SK-N-MC (cell line): ENCODE results near the gene RPS6KL1.

Experiments used
- DNase-seq: peaks from one replicate; pipeline ENCODE4 v3.0.0-alpha.2; 2011; ENCODE audit warnings: low read depth, low spot score
- H3K27ac ChIP-seq: fragments of 200-600 bp; sonication (generic); 2 replicates; pipeline ENCODE4 v1.5.1; 2016; ENCODE audit warnings: mixed run types
- H3K36me3 ChIP-seq: fragments of 200-600 bp; sonication (generic); 2 replicates; pipeline ENCODE4 v1.6.1; 2017; ENCODE audit warnings: antibody characterized with exemption, low read length, mixed read lengths; ENCODE audit not compliant: insufficient read depth
- H3K4me3 ChIP-seq: fragments of 200-600 bp; sonication (generic); 2 replicates; pipeline ENCODE4 v1.5.1; 2016
- H3K9ac ChIP-seq: fragments of 200-600 bp; sonication (generic); 2 replicates; pipeline ENCODE4 v1.8.0; 2017; ENCODE audit warnings: mixed run types, mixed read lengths; ENCODE audit not compliant: insufficient read length
- H3K9me3 ChIP-seq: fragments of 200-600 bp; sonication (generic); 2 replicates; pipeline ENCODE4 v1.6.1; 2017; ENCODE audit warnings: low read depth, mild to moderate bottlenecking, antibody characterized with exemption, low read length, moderate library complexity, mixed read lengths
- EZH2 ChIP-seq: fragments of 200-600 bp; sonication (generic); IDR thresholded peaks from one replicate; pipeline ENCODE4 v1.6.1; 2017; ENCODE audit warnings: antibody characterized with exemption
- FOXP2 ChIP-seq: optimal IDR thresholded peaks from 2 replicates; pipeline ENCODE3; 2011; ENCODE audit warnings: mild to moderate bottlenecking, moderate library complexity; ENCODE audit not compliant: insufficient read depth; ENCODE audit errors: extremely low read length, control extremely low read depth
- POLR2AphosphoS5 ChIP-seq: IDR thresholded peaks from 2 replicates; pipeline ENCODE4 v1.6.1; 2012; ENCODE audit warnings: mild to moderate bottlenecking, low read depth, low read length, borderline replicate concordance

RPS6KL1 gene

GRCh38 chr14:74912111-74912510 is 10.9 kb downstream of the RPS6KL1 start:
- H3K9ac ChIP-seq: no peak overlapping the region
- H3K27ac ChIP-seq: no peak overlapping the region
- H3K9me3 ChIP-seq: no peaks in the 10 kb centered on the region
- no peaks in the 10 kb centered on the region for H3K36me3 ChIP-seq
- TF ChIP-seq FOXP2: no peak
- DNase-seq: no peak
- H3K4me3 ChIP-seq: no peak overlapping the region

DNA sequence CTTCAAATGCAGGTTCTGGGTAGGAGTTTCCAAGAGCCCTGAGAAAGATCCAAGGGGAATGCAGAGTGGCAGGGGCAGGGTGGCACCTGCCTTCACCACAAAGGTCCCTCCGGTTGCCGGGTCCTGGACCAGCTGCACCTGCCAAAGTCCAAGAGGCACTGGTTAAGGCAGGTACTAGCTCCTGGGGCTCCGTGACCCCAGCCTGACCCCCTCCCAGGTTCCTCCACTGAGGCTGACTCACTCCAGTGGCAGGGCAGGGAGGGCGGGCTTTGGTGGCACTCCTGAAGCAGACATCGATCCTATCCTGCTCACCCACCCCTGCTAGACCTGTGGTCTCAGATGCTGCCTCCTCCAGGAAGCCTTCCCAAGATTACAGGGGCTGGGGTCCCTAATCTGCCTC is 11.4 kb downstream of the RPS6KL1 start:
- no peak for TF ChIP-seq FOXP2
- no peak for DNase-seq

GRCh38 chr14:74911221-74911620 is 11.8 kb downstream of the RPS6KL1 start:
- Histone ChIP-seq H3K27ac (no peak overlapping the region), H3K9me3 (no peaks in the 10 kb centered on the region), H3K9ac (no peak overlapping the region), H3K36me3 (no peaks in the 10 kb centered on the region; the same call in 1 of the 2 replicates), H3K4me3 (no peak overlapping the region)
- DNase-seq: no peak
- TF ChIP-seq EZH2 (no peak), FOXP2 (no peak), POLR2AphosphoS5 (no peak)

More for the DNA sequence above, 11.4 kb downstream of the RPS6KL1 start:
- H3K4me3 ChIP-seq: no peak overlapping the region
- no peaks in the 10 kb centered on the region for H3K9me3 ChIP-seq
- no peak overlapping the region for H3K9ac ChIP-seq
- H3K27ac ChIP-seq: no peak overlapping the region
- no peaks in the 10 kb centered on the region; the same call in 1 of the 2 replicates for H3K36me3 ChIP-seq

DNA sequence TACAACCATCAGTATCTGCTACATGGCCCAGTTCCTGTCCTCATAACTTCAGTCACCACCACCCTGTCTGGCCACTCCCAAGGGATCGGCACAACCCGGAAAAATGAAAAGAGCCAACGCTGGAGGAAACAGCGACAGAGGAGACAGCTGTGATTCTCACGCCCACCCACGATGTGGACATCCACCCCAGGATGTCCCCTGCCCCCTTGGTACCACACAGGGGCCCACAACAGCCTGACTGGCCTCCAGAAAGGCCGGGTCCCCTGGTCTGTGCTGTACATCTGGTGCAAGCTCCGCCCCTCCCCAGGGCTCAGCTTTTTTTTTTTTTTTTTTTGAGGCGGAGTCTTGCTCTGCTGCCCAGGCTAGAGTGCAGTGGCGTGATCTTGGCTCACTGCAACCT is 12.5 kb downstream of the RPS6KL1 start:
- Histone ChIP-seq H3K27ac (no peak overlapping the region), H3K9ac (no peak overlapping the region), H3K36me3 (no peaks in the 10 kb centered on the region; the same call in 1 of the 2 replicates), H3K4me3 (no peak overlapping the region), H3K9me3 (no peaks in the 10 kb centered on the region)
- DNase-seq: no peak
- TF ChIP-seq FOXP2 (no peak), POLR2AphosphoS5 (no peak), EZH2 (no peak)

DNA sequence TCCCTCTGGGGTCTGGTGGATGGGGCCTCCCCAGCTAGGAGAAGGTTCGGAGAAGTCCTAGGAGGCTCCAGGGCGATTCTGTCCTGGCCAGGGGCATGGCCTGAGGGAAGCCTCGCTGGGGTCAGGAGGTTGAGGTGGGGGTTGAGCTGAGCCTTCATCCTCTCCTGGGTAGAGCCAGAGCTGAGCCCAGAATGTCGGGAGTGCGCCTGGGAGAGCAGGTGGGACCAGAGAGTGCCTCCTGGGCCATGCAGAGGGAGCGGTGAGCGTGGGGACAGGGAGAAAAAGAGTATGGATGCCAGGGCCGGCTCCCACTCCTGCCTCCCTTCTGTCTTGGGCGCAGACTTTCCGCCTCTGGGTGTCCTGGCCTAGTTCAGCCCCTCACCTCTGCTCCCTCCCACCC is 13.1 kb downstream of the RPS6KL1 start:
- Histone ChIP-seq H3K9ac (no peak overlapping the region), H3K4me3 (no peak overlapping the region), H3K9me3 (no peaks in the 10 kb centered on the region), H3K36me3 (no peaks in the 10 kb centered on the region; the same call in 1 of the 2 replicates), H3K27ac (no peak overlapping the region)
- no peak for DNase-seq
- TF ChIP-seq EZH2: no peak
- no peak for TF ChIP-seq FOXP2
- TF ChIP-seq POLR2AphosphoS5: no peak

GRCh38 chr14:74909501-74909900 is 13.6 kb downstream of the RPS6KL1 start:
- no peak overlapping the region for H3K27ac ChIP-seq
- peaks cover under 1% of the 10 kb centered on the region; the same call in 1 of the 2 replicates for H3K36me3 ChIP-seq
- TF ChIP-seq EZH2 (no peak), FOXP2 (no peak), POLR2AphosphoS5 (no peak)
- no peak for DNase-seq
- no peak overlapping the region for H3K4me3 ChIP-seq
- no peak overlapping the region for H3K9ac ChIP-seq
- no peaks in the 10 kb centered on the region for H3K9me3 ChIP-seq

GRCh38 chr14:74908861-74909341 is 14.2 kb downstream of the RPS6KL1 start:
- Histone ChIP-seq H3K9me3 (no peaks in the 10 kb centered on the region), H3K27ac (no peak overlapping the region), H3K9ac (no peak overlapping the region), H3K4me3 (no peak overlapping the region), H3K36me3 (peaks cover 6% of the 10 kb centered on the region)
- DNase-seq: no peak
- TF ChIP-seq POLR2AphosphoS5 (no peak), FOXP2 (no peak), EZH2 (no peak)

DNA sequence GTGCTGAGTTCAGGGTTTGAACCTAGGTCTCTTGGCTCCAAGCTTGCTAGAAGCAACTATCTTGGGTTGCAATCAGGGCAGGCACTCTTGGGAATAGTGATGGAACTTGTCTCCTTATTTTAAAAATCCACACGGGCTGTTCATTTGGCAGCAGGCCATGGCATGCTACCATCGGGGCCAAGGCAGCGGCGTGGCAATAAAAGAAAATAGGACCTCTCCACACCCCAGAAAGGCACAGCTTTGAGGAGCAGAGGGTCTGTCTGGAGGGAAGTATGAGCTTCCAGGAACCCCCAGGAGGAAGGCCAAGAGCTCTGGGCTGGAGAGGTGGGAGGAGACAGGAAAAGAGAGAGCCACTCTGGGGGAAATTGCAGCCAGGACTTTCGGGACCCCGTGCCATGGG is 15.3 kb downstream of the RPS6KL1 start:
- Histone ChIP-seq H3K27ac (peak overlapping the region; percentile 25; the same call in 1 of the 2 replicates), H3K9me3 (no peaks in the 10 kb centered on the region), H3K9ac (no peak overlapping the region), H3K36me3 (peaks cover 14% of the 10 kb centered on the region), H3K4me3 (no peak overlapping the region)
- DNase-seq: no peak
- no peak for TF ChIP-seq EZH2
- no peak for TF ChIP-seq POLR2AphosphoS5

DNA sequence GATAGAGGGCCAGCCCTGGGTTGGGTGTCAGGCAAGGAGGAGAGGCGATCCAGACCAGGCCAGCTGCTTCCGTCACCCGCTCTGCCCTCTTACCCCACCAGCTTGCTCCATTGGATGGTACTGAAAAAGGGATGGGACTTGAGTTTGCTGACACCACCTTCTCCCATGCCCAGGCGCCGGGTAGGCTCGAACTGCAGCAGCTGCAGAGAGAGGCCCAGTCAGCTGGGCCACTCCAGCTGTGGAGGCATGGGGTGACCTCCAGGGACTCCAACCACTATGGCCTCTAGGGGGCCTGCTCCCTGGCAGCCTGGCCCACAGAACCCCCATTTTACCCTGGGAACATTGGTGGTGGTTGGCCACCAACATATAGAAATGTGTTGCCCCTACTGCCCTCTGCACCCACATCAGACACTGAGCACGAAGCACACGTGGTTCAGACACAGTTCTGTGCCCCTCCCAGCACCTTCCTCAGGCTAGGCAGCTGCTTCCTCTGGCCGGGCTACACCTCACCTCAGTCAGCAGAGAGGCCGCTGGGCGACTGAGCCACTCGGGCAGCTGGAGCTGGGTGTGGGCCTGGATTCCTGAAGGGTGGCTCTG is 16.0 kb downstream of the RPS6KL1 start:
- TF ChIP-seq EZH2 (no peak), FOXP2 (no peak), POLR2AphosphoS5 (no peak)
- Histone ChIP-seq H3K27ac (peak overlapping the region; percentile 25; the same call in 1 of the 2 replicates), H3K9ac (no peak overlapping the region), H3K9me3 (no peaks in the 10 kb centered on the region), H3K36me3 (peaks cover 22% of the 10 kb centered on the region), H3K4me3 (no peak overlapping the region)
- no peak for DNase-seq
